Thymus (tissue), 11 donors: Measurements from ENCODE around the gene FOXN3. TPM values are rescaled to one million over a fixed set of nuclear protein-coding genes. Genes with fewer than 3 reads are reported as not detected.
"Not testable (repeated sequence)": the region's sequence is repeated elsewhere in the genome, so short reads cannot be mapped to it uniquely, and the experiment has no call there.

Source experiments
- DNase-seq, 9 donors: peaks; one replicate each; pipeline ENCODE4 v3.0.0-alpha.2; 2013; ENCODE audit warnings: low spot score in 9 of 9, low read depth in 6 of 9, missing footprints in 1 of 9
- H3K27ac ChIP-seq, 2 donors: one replicate each; pipeline ENCODE4 v1.5.1; 2013; ENCODE audit warnings: control low read depth in 1 of 2, low read depth in 1 of 2, low read length in 1 of 2, mild to moderate bottlenecking in 1 of 2, moderate library complexity in 1 of 2
- H3K27me3 ChIP-seq, 2 donors: one replicate each; pipeline ENCODE4 v1.5.1; 2013; ENCODE audit warnings: low read length in 1 of 2; ENCODE audit not compliant: control insufficient read depth in 2 of 2, insufficient read depth in 1 of 2
- H3K36me3 ChIP-seq, 2 donors: one replicate each; pipeline ENCODE4 v1.5.1; 2013; ENCODE audit warnings: low read length in 1 of 2, mild to moderate bottlenecking in 1 of 2, moderate library complexity in 1 of 2; ENCODE audit not compliant: control insufficient read depth in 2 of 2, insufficient read depth in 2 of 2
- H3K4me1 ChIP-seq, 2 donors: one replicate each; pipeline ENCODE4 v1.5.1; 2013; ENCODE audit warnings: low read length in 2 of 2; ENCODE audit not compliant: control insufficient read depth in 2 of 2, insufficient read depth in 2 of 2
- H3K4me3 ChIP-seq, 2 donors: one replicate each; pipeline ENCODE4 v1.5.1; 2013; ENCODE audit warnings: low read length in 2 of 2, control low read depth in 1 of 2, mild to moderate bottlenecking in 1 of 2
- H3K9me3 ChIP-seq, 2 donors: one replicate each; pipeline ENCODE4 v1.5.1; 2013; ENCODE audit warnings: low read length in 1 of 2, mild to moderate bottlenecking in 1 of 2; ENCODE audit not compliant: control insufficient read depth in 2 of 2, insufficient read depth in 1 of 2
- WGBS: extraction: QIAGEN DNeasy Blood & Tissue Kit; methylation state at CpG from one replicate; pipeline ENCODE4 v1.1.7; 2013; 5-methylcytosine and 5-hydroxymethylcytosine counted together
- polyA plus RNA-seq: library from polyadenylated mRNA; stranded (reverse); fragments of 200-250 nt; gene quantifications from one replicate; pipeline ENCODE4 v1.2.3, GENCODE V29; 2013
- total RNA-seq: library from RNA; stranded (reverse); fragments of 120-200 nt; gene quantifications from one replicate; pipeline ENCODE4 v1.2.4, GENCODE V29; 2013
- donor health status: healthy.

The FOXN3 gene
- total and polyA plus RNA-seq, 2 donors, result 21.9 to 32.5 TPM

- Histone ChIP-seq H3K36me3 (peaks cover 25 to 32% of the 10 kb centered on the region in 2 donors), H3K4me3 (no peak overlapping the region), H3K9me3 (no peaks in the 10 kb centered on the region), H3K4me1 (peaks cover 0 to 11% of the 10 kb centered on the region in 2 donors), H3K27ac (peak overlapping the region; percentile 56 to 67), H3K27me3 (no peaks in the 10 kb centered on the region)
- WGBS, result 23% methylated on average over 11 of the region's 11 CpGs
- DNase-seq, result peak in 2 of 9 donors; percentile 5 to 44
These were observed 251.5 kb downstream of the FOXN3 start for GRCh38 chr14:89165189-89166181.

GRCh38 chr14:89164168-89165073 lies 252.6 kb downstream of the FOXN3 start:
- peak overlapping the region; percentile 56 to 67 for H3K27ac ChIP-seq
- DNase-seq, result no peak
- WGBS, result 67% methylated on average over 18 of the region's 18 CpGs
- H3K36me3 ChIP-seq, result peaks cover 25 to 32% of the 10 kb centered on the region in 2 donors
- H3K27me3 ChIP-seq, result no peaks in the 10 kb centered on the region
- H3K9me3 ChIP-seq, result no peaks in the 10 kb centered on the region
- H3K4me3 ChIP-seq, result no peak overlapping the region
- peaks cover 0 to 11% of the 10 kb centered on the region in 2 donors for H3K4me1 ChIP-seq

- Histone ChIP-seq H3K4me3 (no peak overlapping the region), H3K9me3 (no peaks in the 10 kb centered on the region), H3K36me3 (peaks cover 27 to 32% of the 10 kb centered on the region in 2 donors), H3K27ac (no peak overlapping the region), H3K27me3 (no peaks in the 10 kb centered on the region), H3K4me1 (peaks cover 0 to 11% of the 10 kb centered on the region in 2 donors)
- no peak for DNase-seq
- WGBS, result 93% methylated on average over 17 of the region's 17 CpGs
These were observed 253.9 kb downstream of the FOXN3 start for GRCh38 chr14:89163031-89163636.

- H3K27ac ChIP-seq, result no peak overlapping the region
- peaks cover 0 to 11% of the 10 kb centered on the region in 2 donors for H3K4me1 ChIP-seq
- DNase-seq, result no peak
- WGBS, result 99% methylated on average over 22 of the region's 22 CpGs
- H3K9me3 ChIP-seq, result no peaks in the 10 kb centered on the region
- no peaks in the 10 kb centered on the region for H3K27me3 ChIP-seq
- peaks cover 27 to 32% of the 10 kb centered on the region in 2 donors for H3K36me3 ChIP-seq
- H3K4me3 ChIP-seq, result no peak overlapping the region
These were observed 254.4 kb downstream of the FOXN3 start for GRCh38 chr14:89162586-89162985.

- Histone ChIP-seq H3K9me3 (no peaks in the 10 kb centered on the region), H3K36me3 (peaks cover 33 to 38% of the 10 kb centered on the region in 2 donors), H3K27ac (no peak overlapping the region), H3K27me3 (no peaks in the 10 kb centered on the region), H3K4me1 (peaks cover 0 to 11% of the 10 kb centered on the region in 2 donors), H3K4me3 (no peak overlapping the region)
- no peak for DNase-seq
- WGBS, result 98% methylated on average over 7 of the region's 7 CpGs
These were observed 256.6 kb downstream of the FOXN3 start for GRCh38 chr14:89160437-89160836.

- no peaks in the 10 kb centered on the region for H3K9me3 ChIP-seq
- H3K27ac ChIP-seq, result no peak overlapping the region
- 92% methylated on average over 11 of the region's 11 CpGs for WGBS
- H3K4me3 ChIP-seq, result no peak overlapping the region
- no peaks in the 10 kb centered on the region for H3K4me1 ChIP-seq
- no peak for DNase-seq
- H3K36me3 ChIP-seq, result peaks cover 31 to 32% of the 10 kb centered on the region in 2 donors
- H3K27me3 ChIP-seq, result no peaks in the 10 kb centered on the region
These were observed 258.3 kb downstream of the FOXN3 start for GRCh38 chr14:89158701-89159100.

GRCh38 chr14:89158104-89158503 lies 258.9 kb downstream of the FOXN3 start:
- H3K4me3 ChIP-seq, H3K4me1 ChIP-seq, H3K27ac ChIP-seq, H3K9me3 ChIP-seq, H3K27me3 ChIP-seq, DNase-seq: not testable (repeated sequence)
- H3K36me3 ChIP-seq, result peaks cover 29 to 30% of the 10 kb centered on the region in 2 donors
- WGBS, result 98% methylated on average over 7 of the region's 7 CpGs

GRCh38 chr14:89155491-89155890 lies 261.5 kb downstream of the FOXN3 start:
- no peaks in the 10 kb centered on the region for H3K27me3 ChIP-seq
- WGBS, result 94% methylated on average over 5 of the region's 5 CpGs

More at GRCh38 chr14:89155491-89155890, 261.5 kb downstream of the FOXN3 start:
- no peak for DNase-seq
- no peak overlapping the region for H3K4me3 ChIP-seq
- H3K36me3 ChIP-seq, result peaks cover 9 to 13% of the 10 kb centered on the region in 2 donors
- no peaks in the 10 kb centered on the region for H3K9me3 ChIP-seq
- no peak overlapping the region for H3K27ac ChIP-seq
- H3K4me1 ChIP-seq, result no peaks in the 10 kb centered on the region
